Breast epithelium (tissue), 4 donors: ENCODE data around the gene TYROBP. TPM values are rescaled to one million over a fixed set of nuclear protein-coding genes. Genes with fewer than 3 reads are reported as not detected.

ENCODE experiments used
- DNase-seq, 2 donors: peaks; one replicate each; pipeline ENCODE4 v3.0.0-alpha.2; 2019; ENCODE audit warnings: low spot score in 2 of 2
- H3K27ac ChIP-seq, 2 donors: fragments of 200-600 bp; sonication (generic) in 1 of 2; one replicate each; pipeline ENCODE4 v1.5.1; 2016 to 2019; ENCODE audit warnings: mild to moderate bottlenecking in 1 of 2
- H3K27me3 ChIP-seq, 2 donors: fragments of 200-600 bp; sonication (generic) in 1 of 2; one replicate each; pipeline versions ENCODE4 v1.5.1 to v1.6.0; 2017 to 2019; ENCODE audit warnings: control low read depth in 1 of 2, mild to moderate bottlenecking in 1 of 2
- H3K36me3 ChIP-seq: fragments of 200-600 bp; one replicate; pipeline ENCODE4 v1.5.1; 2019
- H3K4me1 ChIP-seq, 2 donors: fragments of 200-600 bp; sonication (generic); one replicate each; pipeline ENCODE4 v1.5.1; 2016 to 2019; ENCODE audit warnings: control low read depth in 1 of 2
- H3K4me3 ChIP-seq, 3 donors: fragments of 200-600 bp; sonication (generic); 1 replicate in 2 of 3; 2 replicates in 1 of 3; pipeline ENCODE4 v1.5.1; 2016 to 2019; ENCODE audit warnings: mild to moderate bottlenecking in 3 of 3, moderate library complexity in 2 of 3
- H3K9me3 ChIP-seq, 2 donors: fragments of 200-600 bp; sonication (generic) in 1 of 2; one replicate each; pipeline ENCODE4 v1.5.1; 2016 to 2019; ENCODE audit warnings: control low read depth in 1 of 2
- POLR2A ChIP-seq: fragments of 450-650 bp; IDR thresholded peaks from one replicate; pipeline ENCODE4 v1.6.1; 2016; ENCODE audit warnings: antibody characterized with exemption, mild to moderate bottlenecking, moderate library complexity
- POLR2AphosphoS5 ChIP-seq, 3 donors: sonication (generic); formaldehyde crosslinking; IDR thresholded peaks; one replicate each; pipeline ENCODE4 v1.6.1; 2017; ENCODE audit warnings: antibody characterized with exemption in 3 of 3
- intact Hi-C: fragments of 100-400 bp; cut with DNase I; formaldehyde crosslinking; loops from one replicate; pipeline ENCODE4 v1.15.1; 2023; ENCODE audit warnings: low total_unique reads
- total RNA-seq, 3 donors: library from RNA; depleted of rRNA; stranded (reverse); fragments of >200 nt; gene quantifications; one replicate each; pipeline ENCODE4 v1.1.0, GENCODE V29; 2016
- TF ChIP-seq, protein P1 (sequence below), 3 donors: fragments of 450-650 bp; IDR thresholded peaks; one replicate each; pipeline ENCODE4 v1.5.1; 2016 to 2017; ENCODE audit warnings: antibody characterized with exemption in 3 of 3, mild to moderate bottlenecking in 3 of 3, moderate library complexity in 3 of 3

The TYROBP gene
- total RNA-seq, 3 donors from 2014 or later, result 56.4 to 239 (median 112) TPM

DNA sequence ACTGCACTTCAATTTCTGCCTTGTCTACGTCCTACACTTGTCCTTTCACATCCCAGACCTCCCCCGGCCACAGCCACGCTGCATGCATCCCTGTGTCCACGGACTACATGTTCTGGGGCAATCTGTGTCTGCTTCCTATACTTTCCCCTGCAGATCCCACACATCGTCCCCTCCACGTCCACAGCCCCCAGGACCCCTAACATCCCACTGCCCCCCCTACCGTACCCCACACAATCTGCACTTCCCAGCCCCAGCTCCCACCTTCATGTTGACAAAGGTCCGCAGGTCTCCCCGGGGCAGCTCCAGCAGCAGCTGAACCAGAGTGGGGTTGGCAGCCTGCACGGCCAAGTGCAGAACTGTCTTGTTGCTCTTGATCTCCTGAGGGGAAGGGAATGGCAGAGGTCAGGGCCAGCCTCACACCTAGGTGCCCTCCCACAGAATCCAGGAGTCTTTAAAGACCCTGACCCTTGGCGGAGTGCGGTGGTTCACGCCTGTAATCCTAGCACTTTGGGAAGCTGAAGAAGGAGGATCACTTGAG, 17.9 kb downstream of the TYROBP start:
- Histone ChIP-seq H3K9me3 (no peaks in the 10 kb centered on the region), H3K36me3 (no peaks in the 10 kb centered on the region), H3K27ac (no peak overlapping the region), H3K4me1 (no peaks in the 10 kb centered on the region), H3K4me3 (no peak overlapping the region), H3K27me3 (no peaks in the 10 kb centered on the region)
- no peak for DNase-seq
- no peak for TF ChIP-seq POLR2AphosphoS5 (IDR thresholded peaks at IDR 0.05)
- intact Hi-C loops, result no loop called here

DNA sequence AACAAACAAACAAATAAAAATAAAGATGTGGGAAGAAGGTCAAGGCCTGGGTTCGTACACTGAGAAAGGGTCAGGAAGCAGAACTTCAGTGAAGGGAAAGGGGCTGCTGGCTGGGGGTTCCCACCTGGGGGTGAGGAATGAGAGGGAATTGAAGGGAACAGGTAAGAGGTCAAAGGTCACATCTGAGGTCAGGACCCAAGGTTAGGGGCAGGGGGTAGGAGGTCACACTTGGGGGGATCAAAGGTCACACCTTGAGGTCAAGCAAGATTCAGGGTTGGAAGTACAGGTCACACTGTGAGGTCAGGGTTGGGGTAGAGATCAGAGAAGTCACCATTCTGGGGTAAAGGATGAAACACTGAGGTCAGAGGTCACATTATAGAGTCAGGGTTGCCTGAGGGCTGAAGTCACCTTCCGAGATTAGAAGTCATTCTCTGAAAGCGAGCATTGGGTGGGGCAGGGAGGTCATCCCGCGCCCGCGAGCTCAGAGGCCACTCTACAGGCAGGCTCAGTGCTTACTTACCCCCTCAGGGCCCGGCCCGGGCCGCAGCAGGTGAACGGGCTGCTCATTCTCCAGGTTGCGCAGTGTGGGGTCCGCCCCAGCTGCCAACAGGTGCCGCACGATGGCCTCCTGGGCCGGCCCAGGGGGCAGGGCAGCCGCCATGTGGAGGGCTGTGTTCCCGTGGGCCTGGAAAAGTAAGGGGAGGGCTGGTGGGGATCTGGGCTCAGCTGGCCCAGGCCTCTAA, 18.6 kb downstream of the TYROBP start:
- Histone ChIP-seq H3K4me3 (no peak overlapping the region), H3K36me3 (no peaks in the 10 kb centered on the region), H3K9me3 (no peaks in the 10 kb centered on the region), H3K4me1 (no peaks in the 10 kb centered on the region), H3K27me3 (no peaks in the 10 kb centered on the region), H3K27ac (no peak overlapping the region)
- no peak for DNase-seq
- TF ChIP-seq, protein P1, sequence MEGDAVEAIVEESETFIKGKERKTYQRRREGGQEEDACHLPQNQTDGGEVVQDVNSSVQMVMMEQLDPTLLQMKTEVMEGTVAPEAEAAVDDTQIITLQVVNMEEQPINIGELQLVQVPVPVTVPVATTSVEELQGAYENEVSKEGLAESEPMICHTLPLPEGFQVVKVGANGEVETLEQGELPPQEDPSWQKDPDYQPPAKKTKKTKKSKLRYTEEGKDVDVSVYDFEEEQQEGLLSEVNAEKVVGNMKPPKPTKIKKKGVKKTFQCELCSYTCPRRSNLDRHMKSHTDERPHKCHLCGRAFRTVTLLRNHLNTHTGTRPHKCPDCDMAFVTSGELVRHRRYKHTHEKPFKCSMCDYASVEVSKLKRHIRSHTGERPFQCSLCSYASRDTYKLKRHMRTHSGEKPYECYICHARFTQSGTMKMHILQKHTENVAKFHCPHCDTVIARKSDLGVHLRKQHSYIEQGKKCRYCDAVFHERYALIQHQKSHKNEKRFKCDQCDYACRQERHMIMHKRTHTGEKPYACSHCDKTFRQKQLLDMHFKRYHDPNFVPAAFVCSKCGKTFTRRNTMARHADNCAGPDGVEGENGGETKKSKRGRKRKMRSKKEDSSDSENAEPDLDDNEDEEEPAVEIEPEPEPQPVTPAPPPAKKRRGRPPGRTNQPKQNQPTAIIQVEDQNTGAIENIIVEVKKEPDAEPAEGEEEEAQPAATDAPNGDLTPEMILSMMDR (IDR thresholded peaks at IDR 0.05), result no peak
- TF ChIP-seq POLR2A (no peak), POLR2AphosphoS5 (IDR thresholded peaks at IDR 0.05) (no peak)
- intact Hi-C loops, result no loop called here

DNA sequence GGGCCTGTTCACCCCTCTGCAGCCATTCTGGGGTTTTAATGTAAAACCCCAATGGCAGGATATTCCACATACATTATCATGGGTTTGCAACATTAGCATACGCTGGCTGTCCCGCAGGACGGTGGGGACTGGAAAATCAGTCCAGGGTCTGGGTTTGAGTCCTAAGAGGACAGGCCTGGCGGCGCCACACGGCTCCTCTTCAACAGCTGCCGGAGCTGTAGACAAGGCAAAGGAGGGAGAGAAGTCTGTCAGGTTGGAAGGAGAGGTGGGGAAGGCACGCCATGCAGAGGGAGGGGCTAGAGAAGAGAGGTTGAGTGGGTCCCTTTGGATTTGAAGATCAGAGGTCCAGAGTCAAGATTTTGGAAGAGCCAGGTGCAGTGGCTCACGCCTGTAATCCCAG, 19.7 kb downstream of the TYROBP start:
- TF ChIP-seq POLR2A, result no peak
- no peak for TF ChIP-seq POLR2AphosphoS5 (IDR thresholded peaks at IDR 0.05)
- TF ChIP-seq, protein P1 (IDR thresholded peaks at IDR 0.05), result no peak
- Histone ChIP-seq H3K36me3 (no peaks in the 10 kb centered on the region), H3K27ac (no peak overlapping the region), H3K9me3 (no peaks in the 10 kb centered on the region), H3K27me3 (no peaks in the 10 kb centered on the region), H3K4me3 (no peak overlapping the region), H3K4me1 (no peaks in the 10 kb centered on the region)
- DNase-seq, result no peak
- intact Hi-C loops, result no loop called here

DNA sequence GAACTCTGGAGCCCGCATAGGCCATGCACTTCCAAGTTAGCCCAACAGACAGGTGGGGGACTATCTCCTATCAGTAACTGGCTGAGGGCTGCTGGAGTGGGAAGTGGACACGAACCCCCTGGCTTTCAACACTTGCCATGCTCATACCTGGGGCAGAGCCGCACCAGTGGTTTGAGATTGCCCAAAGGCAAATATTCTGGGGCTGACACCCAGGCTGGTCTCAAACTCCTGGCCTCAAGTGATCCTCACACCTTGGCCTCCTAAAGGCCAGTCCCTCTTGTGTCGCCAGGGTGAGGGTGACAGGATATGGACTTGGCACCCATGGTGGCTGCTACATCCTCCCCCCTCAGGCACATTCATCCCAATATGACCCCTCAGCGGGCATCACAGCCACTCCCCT, 20.9 kb downstream of the TYROBP start:
- H3K9me3 ChIP-seq, result no peaks in the 10 kb centered on the region
- intact Hi-C loops, result no loop called here
- H3K27me3 ChIP-seq, result no peaks in the 10 kb centered on the region
- no peak overlapping the region for H3K4me3 ChIP-seq
- H3K4me1 ChIP-seq, result no peaks in the 10 kb centered on the region
- TF ChIP-seq POLR2AphosphoS5 (IDR thresholded peaks at IDR 0.05), result no peak
- TF ChIP-seq, protein P1 (IDR thresholded peaks at IDR 0.05), result no peak
- no peak for TF ChIP-seq POLR2A
- H3K27ac ChIP-seq, result no peak overlapping the region
- H3K36me3 ChIP-seq, result no peaks in the 10 kb centered on the region
- DNase-seq, result no peak

DNA sequence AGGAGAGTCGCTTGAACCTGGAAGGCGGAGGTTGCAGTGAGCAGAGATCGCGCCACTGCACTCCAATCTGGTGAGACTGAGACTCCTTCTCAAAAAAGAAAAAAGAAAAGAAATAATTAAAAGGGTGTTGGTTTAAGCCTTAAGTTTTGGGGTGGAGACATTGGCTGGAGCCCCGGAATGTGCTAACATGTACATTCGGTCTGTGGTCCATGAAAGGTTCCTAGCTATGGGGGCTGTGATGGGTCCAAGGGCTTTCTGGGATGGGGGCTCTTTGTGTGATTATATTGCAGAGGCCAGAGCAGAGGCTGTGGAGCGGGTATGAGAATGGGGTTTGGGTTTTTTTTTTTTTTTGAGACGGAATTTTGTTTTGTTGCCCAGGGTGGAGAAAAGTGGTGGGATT, 22.2 kb downstream of the TYROBP start:
- Histone ChIP-seq H3K9me3 (no peaks in the 10 kb centered on the region), H3K4me1 (no peaks in the 10 kb centered on the region), H3K36me3 (no peaks in the 10 kb centered on the region), H3K27ac (no peak overlapping the region), H3K27me3 (no peaks in the 10 kb centered on the region), H3K4me3 (no peak overlapping the region)
- DNase-seq, result no peak
- TF ChIP-seq, protein P1 (IDR thresholded peaks at IDR 0.05), result no peak
- no peak for TF ChIP-seq POLR2A
- no peak for TF ChIP-seq POLR2AphosphoS5 (IDR thresholded peaks at IDR 0.05)
- intact Hi-C loops, result no loop called here
